ENCODE data around the gene SLC25A44.

GRCh38 chr1:156193208-156193487, 756 bp upstream of the SLC25A44 start:
- 0 out of 2 replicates have a peak, but pooled peaks have one; percentile 13 for TF ChIP-seq CTCF (IDR thresholded peaks at IDR 0.05; ENCODE audit: low read length)
- no peak for TF ChIP-seq EZH2phosphoT487 (IDR thresholded peaks at IDR 0.05; ENCODE audit: low read length)
